GM23338 (cell line): Measurements from ENCODE around the gene CASP5.

Experiments used
- CREB1 ChIP-seq: fragments of 250-450 bp; sonication (Bioruptor Pico); IDR thresholded peaks from 2 replicates; pipeline ENCODE4 v1.5.0; 2020; ENCODE audit warnings: low read depth, mild to moderate bottlenecking, moderate library complexity
- CTCF ChIP-seq, 2 experiments: fragments of 200-600 bp in 1 of 2; sonication (generic) in 1 of 2; conservative IDR thresholded peaks; 2 replicates each; pipeline versions ENCODE4 v1.5.1 to v1.6.1; 2016 to 2017; ENCODE audit warnings: antibody characterized with exemption in 2 of 2, low read depth in 2 of 2, mild to moderate bottlenecking in 2 of 2, moderate library complexity in 1 of 2
- EZH2 ChIP-seq: fragments of 200-600 bp; sonication (generic); IDR thresholded peaks from one replicate; pipeline ENCODE4 v1.8.0; 2017; ENCODE audit warnings: antibody characterized with exemption, mild to moderate bottlenecking, low read depth; ENCODE audit not compliant: unreplicated experiment
- EZH2phosphoT487 ChIP-seq: fragments of 200-600 bp; sonication (generic); IDR thresholded peaks from one replicate; pipeline ENCODE4 v1.8.1; 2018; ENCODE audit warnings: antibody characterized with exemption; ENCODE audit not compliant: unreplicated experiment

- no peak for TF ChIP-seq EZH2
- TF ChIP-seq CTCF (conservative IDR thresholded peaks at IDR 0.05; ENCODE audit: low read depth in 2 of 2), result no peak
- TF ChIP-seq CREB1 (CRISPR knock-in tag), result no peak
- TF ChIP-seq EZH2phosphoT487, result no peak
These were observed 33.5 kb upstream of the CASP5 start for GRCh38 chr11:105056446-105056845.
